SIG-M5 treated with dmso at 0.1 percent for 504 hours (cell line): Measurements from ENCODE around the gene MRC1.
A peak's percentile ranks its signal among the peaks of the same experiment; 100 is the strongest.

Experiments used
- DNase-seq: peaks from one replicate; lab custom pipeline; 2025; ENCODE audit not compliant: unreplicated experiment; lab: John Stamatoyannopoulos, UW

MRC1 gene

DNA sequence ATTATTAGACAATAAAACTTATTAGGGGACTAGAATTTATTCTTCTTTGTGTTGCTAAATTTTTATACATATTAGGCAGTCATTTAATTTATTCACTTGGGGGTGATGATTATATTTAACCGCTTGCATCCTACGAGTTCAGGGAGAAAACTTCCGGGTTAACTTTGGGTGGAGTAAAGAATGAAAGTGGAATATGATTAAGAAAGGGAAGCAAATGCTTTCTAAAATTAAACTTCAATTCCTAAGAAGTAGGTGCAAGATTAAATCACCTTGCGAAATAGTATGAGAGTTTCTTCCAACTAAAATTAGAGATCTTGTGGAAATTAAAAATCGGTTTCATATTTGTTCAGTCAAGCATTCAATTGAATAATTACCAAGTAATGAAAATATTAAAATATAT lies 33.5 kb downstream of the MRC1 start:
- no peak for DNase-seq

DNA sequence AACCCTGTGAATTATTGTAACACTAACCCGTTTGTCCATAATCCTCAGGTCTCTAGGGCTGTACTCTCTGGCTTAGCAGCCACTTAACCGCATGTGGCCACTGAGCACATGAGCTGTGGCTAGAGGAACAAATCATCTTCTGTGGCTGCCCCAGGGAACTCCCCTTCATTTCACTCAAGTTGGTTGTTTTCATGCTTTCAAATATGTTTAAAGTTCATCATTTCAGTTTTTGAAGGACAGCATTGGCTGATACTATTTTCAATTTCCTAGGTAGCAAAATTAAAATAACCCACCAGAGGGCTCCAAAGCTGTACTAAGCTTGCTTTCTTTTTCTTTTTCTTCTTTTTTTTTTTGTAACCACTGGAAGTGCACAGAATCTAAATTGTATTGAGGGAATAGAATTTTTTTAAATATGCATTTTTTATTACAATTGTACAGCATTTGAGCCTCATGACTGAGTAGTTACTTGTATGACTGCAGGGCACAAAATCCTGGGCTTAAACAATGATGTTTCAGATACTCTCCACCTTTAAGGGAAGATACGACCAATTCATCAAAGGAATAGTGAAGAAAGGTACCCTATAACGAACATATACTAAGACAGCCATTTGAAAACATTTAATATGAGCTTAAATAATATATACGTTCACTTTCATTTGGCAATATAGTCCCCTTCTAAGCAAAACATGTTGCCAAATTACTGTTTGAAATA lies 38.6 kb downstream of the MRC1 start:
- no peak for DNase-seq

DNA sequence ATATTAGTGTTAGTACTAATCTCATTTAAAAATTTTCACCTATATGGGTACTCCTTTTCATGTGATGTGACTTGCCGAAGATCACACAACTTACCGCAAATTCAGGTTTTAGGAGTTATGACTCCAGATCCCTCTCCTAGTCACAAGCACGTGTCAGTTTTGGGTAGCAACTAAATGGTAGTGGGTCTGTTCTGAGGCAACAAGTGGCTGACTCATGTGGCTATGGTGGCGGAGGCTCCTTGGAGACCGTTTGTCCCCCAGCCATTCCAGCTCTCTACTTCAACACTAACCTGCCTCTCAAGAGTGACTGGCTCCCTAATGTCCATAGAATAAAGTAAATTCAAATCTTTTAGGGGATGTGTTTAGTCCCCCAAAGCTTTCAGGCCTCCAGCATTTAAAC lies 39.5 kb downstream of the MRC1 start:
- DNase-seq, result no peak

DNA sequence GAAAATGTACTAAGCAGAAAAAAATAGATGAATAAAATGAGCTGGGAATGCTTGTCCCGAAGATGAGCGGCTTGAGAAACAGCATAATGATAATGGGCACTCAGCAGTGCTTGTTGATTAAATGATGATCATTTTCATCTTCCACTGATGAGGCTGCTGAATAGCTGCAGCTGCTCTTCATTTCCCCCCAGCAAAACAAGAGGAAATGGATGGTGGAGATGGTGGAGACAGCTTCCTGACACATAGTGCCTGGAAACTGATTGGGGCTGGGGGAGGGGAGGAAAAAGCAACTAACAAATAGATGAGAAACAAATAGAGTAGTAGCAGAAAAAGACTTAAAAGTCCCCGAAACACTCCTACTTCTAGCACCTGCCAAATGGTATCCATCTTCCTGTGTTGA lies 41.4 kb downstream of the MRC1 start:
- no peak for DNase-seq

DNA sequence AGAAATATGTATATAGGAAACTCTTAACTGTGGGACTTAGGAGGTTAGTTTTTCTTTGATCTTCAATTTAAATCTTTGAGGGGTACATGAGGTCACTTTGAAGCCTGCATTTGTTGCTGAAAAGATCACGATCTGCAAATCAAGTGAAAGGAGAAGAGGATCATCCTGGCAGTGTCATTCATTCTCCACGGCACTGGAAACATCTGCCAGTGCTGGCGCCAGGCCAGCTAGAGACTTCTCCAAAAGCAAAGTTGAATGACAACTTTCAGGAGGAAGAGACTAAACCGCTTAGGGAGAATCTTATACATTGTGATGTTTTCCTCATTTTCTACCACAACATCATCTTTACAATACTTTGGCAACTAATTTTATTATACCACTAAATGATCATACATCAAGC lies 42.5 kb downstream of the MRC1 start:
- peak; percentile 11 for DNase-seq

DNA sequence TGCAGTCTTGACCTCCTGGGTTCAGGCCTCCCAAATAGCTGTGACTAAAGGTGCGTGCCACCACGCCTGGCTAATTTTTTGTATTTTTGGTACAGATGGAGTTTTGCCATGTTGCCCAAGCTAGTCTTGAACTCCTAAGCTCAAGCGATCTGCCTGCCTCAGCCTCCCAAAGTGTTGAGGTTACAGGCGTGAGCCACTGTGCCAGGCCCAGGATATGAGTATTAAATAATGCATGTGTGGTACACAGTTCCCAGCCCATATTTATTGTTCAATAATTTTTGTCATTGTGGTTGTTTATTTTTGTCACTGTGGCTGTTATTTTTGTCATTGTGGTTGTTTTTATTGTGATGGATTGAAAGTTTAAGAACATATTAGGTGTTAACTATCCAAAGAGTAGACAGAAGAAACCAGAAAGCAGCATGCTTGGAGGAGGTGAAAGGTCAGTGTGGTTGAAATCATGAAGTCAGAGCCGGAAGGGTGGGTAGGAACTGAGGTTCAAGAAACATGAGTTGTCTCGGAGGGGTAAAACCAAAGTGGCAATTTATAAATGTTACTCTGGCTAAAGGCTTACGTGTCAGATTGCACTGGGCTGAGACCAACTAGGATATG lies 45.0 kb downstream of the MRC1 start:
- DNase-seq, result no peak

DNA sequence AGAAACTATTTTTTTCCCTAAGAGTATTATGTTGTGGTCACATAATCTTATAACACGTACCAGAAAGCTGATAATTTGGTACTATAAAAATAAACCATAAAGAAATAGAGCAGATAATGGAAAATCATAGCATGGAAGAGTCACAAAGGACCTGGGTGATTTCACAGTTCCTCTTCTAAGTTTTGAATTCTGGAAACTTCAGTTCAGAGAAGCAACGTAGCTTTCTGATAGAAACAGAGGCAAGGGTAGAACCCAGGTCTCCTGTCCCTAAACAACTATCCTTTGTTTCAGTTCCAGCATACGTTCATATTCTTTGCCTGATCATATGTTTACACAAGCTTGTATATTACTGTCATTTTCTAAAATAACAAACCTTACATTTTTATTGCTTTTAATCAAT lies 47.9 kb downstream of the MRC1 start:
- DNase-seq, result no peak

DNA sequence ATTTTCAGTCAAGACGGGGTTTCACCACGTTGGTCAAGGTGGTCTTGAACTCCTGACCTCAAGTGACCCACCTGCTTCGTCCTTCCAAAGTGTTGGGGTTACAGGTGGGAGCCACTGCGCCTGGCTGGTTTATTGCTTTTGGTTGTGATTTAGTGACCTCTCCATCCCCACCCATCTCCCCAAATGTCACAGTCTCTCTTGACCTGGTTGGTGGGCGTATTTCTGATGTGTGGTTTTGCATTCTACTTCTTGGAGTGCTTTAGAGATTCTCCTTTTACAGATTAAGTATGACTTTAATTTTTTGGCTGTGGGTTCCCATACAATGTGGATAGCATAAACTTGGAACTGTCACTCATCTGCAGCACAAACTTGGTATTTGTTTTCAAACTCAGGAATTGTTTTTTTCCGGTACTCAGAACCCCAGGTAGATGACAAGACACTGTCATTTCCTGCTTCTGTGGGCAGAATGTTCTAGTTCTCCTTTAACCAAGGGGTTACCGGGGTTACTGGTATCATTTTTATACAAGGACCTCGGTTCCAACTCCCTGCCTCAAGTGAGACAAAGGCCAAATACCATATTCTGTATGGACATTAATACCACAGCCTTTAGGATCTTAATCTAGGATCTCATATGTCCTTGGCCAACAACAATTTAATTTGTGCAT lies 50.5 kb downstream of the MRC1 start:
- no peak for DNase-seq

DNA sequence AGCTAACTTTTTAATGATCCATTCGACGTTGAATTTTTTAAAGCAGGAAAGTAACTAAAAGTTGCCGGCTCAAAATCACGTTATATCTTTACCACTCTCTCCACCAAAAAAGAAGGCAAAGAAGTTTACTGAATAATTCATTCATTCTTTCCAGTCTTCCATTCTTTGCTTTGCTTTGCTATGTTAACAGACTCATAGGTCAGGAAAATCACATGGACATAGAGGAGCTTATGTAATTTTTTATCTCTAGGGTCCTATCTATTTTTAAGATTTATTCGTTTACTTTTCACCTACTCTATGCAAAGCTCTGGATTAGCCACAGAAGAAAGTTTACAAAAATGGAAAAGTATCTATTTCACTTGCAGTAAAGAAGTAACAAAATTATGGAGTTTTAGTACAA lies 52.6 kb downstream of the MRC1 start:
- DNase-seq, result no peak

DNA sequence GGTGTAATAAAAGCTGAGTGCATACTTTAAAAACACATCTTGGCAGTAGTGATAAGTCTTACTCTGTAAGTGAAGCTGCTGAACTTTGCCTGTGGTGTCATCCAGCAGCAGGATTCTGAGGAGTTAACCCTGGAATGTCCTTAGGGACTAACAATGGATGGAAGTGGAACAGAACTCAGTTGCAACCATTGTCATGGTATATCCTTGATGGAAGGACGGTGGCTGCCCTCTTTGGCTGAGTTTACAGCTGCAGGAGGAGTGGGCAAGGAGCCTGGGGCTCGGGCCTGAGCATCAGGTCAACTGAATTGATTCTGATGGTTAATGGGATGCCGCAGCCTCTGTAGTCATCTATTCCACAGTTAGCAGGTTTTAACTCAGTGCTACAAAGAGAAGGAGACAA lies 56.2 kb downstream of the MRC1 start:
- DNase-seq, result no peak

DNA sequence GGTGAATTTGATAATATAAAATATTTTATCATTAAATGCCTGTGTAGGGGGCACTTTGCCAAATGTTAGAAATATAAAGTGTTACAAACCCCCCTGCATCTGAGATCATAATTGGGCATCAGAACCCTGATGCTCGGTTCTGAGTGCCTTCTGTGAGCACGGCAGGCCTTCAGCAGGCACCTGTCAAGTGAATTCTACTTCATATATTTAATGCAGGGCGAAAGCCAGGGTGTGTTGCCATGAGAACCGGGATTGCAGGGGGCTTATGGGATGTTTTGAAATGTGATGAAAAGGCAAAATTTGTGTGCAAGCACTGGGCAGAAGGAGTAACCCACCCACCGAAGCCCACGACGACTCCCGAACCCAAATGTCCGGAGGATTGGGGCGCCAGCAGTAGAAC lies 57.2 kb downstream of the MRC1 start:
- DNase-seq, result no peak

DNA sequence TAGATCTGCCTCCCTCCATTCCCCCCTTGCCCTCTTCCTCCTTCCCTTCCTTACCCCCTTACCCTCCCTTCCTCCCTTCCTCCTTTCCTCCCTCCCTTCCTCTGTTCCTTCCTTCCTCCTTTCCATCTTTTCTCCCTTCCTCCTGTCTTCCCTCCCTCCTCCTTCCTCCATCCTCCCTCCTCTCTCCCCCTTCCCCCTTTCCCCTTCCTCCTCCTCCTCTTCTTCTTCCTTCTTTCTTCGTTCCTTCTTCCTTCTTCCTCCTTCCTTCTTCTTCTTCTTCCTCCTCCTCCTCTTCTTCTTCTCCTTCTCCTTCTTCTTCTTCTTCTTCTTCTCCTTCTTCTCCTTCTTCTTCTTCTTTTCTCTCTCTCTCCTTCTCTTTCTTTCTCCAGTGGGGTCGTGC lies 57.9 kb downstream of the MRC1 start:
- no peak for DNase-seq

DNA sequence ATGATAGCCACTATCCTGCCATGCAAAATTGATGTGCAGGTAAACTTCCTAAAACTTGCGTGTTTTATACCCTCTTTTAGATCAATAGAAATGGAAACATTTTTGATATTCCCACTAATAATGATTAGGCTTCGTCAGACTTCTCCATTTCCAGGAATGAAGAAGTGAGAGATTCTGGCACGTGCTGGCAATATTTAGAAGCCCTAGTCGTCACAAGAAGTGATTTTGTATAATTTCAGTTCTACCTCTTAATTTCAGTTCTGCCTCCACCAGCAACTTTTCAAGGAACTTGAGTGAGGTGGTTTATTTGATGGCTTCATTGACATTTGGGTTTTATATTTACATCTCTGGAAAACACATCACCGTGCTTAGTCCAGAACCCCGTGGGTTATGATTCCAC lies 61.9 kb downstream of the MRC1 start:
- no peak for DNase-seq

DNA sequence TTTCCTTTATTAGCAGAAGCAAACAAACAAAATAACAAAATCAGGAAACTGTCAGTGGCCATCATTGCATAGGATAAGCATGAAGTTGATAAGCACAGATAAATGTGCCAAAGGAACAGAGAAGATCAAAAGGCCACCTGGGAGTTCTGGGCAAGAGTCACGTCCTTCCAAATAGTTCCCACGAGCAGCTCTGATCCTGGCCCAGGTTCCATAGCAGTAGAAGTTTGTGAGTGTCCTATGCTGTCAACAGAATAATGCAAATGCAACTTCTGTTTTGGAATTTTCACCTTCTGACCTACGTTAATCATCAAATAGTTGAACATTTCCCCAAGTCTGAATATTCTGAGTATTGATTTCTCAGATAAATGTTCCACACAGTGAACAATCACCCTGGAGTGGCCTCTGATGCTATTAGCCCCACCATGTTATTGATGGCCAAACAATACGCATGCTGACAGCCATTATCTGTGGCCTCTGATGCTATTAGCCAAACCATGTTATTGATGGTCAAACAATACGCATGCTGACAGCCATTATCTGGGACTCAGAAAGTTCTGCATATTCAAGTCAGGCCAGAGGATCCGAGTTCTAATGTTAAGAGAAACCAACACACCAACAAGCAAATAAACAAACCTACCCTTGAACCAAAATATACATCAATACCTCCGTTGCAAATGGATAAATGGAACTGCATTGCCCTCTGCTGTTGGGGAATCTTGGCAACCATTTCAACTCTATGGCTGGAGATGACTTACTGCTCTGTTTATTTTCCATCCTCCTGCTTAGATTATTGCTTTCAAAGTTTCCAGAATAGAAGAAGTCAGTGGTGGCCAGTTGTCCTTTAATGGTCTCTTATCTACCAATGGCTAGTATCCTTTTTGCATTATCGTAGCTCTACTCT lies 63.3 kb downstream of the MRC1 start:
- no peak for DNase-seq

DNA sequence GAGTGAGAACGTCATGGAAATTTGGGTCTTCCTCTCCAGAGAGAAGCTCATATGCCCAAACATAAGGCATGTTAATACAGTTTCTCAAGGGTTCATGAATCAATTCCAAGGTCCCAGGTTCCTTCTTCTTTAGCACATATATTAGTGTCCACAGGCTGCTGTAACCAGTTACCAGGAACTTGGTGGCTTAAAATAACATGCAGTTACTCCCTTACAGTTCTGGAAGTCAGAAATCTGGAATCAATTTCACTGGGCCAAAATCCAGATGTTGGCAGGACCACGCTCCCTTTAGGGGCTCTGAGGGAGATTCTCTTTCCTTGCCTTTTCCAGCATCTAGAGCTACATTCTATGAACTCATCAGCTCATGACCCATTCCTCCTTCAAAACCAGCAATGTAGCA lies 64.8 kb downstream of the MRC1 start:
- DNase-seq, result no peak

DNA sequence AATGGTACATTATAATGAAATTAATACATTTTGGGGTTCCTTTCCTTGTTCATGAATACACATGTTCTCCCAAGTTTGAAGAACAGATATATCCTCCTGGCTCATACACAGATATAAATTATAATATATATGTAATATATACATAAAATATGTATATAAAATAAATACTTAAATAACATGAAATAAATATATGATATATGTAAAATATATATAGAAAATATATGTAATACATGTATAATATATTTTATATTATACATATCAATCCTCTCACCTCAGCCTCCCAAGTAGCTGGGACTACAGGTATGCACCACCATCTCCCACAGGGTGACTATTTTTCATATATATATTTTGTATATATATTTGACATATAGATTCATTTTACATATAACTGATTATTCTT lies 68.0 kb downstream of the MRC1 start:
- DNase-seq, result no peak

DNA sequence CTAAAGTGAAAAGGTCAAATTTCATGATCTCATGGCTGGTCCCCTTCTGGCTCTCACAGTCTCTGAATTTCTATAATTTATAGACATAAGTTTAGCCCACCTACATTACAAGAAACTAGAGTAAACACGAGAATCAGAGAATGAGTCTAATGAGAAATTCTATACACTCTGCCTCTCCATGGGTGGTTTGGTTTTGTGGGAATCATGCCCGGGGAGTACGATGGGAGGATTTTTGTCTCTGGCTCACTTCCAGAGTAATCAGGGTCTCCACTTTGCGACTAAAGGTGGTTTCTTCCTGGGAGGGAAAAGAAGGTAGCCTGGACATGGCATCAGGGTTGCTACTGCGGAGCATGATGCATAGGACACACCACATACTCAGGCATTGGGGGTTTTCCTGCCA lies 69.7 kb downstream of the MRC1 start:
- no peak for DNase-seq

DNA sequence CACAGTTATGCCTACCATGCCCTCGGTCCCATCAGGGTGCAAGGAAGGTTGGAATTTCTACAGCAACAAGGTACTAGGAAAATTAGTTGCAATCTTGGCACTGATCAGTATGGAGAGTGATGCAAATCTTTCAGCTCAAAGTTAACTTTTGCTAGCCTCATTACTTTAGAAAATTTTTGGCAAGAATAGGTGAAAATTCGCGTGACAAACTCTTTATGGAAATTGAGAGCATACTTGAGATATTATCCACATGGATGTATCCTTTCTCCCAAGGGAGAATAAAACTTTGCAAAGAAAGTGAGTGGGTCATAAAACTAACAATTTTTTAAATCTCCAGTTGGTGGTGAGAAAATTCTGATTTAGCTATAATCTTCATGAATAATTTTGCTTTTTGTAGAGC lies 71.5 kb downstream of the MRC1 start:
- DNase-seq, result no peak

DNA sequence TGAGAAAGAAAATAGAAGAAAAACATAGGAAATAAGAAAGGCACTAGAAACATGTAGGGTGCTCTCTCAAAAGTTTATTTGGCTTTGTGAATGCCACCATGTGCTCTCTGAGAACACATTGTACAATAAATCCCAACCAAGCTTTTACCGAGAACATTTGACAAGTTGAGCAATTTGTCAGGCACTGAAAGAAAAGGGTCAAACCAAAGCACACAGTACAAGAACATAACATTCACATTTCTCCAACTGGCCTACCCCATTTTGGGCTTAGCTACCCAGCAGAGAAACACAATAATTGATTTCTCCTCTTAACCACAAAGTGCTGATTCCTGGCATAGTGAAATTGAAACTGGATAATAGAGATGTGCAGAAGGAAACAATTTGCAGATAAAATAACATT lies 73.4 kb downstream of the MRC1 start:
- DNase-seq, result no peak

DNA sequence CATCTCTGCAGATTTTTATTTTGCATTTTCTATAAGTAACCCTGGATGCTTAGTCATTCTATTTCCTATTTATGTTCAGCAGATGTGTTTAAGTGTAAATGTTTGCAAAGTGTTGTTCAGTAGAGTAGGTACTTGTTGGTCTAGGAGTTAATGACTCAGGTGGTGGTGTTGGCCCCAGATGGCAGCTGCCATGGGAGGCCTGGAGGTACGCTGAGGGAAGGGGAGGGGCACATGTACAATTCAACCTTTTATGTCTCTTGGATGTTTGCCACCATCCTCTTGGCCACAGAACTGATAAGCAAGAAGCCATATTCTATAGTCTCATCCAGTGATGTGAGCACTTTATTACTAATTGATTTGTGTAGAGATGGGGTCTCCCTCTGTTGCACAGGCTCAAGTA lies 74.5 kb downstream of the MRC1 start:
- DNase-seq, result no peak

DNA sequence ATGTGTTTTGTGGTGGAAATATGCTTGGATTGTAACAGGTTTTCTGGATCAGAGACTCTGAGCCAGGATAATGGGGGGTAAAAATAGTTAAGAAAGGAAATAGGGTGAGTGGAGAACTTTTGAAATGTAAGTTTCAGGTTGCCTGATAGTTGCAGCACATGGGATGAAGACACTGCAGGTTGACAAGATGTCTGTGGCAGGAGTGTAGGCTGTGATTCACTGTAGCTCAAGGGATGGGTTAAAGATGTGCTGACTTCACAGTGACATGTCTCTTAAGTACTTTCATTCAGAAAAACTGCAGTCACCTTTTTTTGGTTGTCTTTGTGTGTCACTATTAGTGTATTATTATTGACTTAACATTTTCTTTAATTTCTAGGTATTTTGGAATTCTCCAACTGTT lies 79.0 kb downstream of the MRC1 start:
- DNase-seq, result no peak

DNA sequence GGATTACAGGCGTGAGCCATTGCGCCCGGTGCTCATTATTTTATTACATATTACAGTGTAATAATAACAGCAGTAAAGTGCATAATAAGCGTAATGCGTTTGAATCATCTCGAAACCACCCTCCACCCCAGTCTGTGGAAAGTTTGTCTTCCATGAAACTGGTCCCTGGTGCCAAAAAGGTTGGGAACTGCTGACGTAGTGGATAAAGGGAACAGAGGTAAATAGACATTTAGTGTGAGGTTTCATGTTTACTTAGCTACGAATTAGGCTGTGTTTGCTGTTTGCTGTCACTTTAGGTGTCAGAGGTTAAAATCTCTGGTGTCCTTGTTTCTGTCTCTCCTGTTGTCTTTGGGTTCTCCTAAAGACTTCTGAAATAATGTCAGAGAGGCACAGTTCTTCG lies 82.3 kb downstream of the MRC1 start:
- DNase-seq, result no peak
